NCI-H2107 treated with DMSO at 0.1 percent for 48 hours (cell line): Measurements from ENCODE around the gene KCNG2.

ENCODE experiments used
- DNase-seq: peaks from one replicate; lab custom pipeline; 2025; ENCODE audit not compliant: unreplicated experiment; lab: John Stamatoyannopoulos, UW

Gene KCNG2

GRCh38 chr18:79878741-79879378 is 81.1 kb downstream of the KCNG2 start:
- no peak for DNase-seq

- DNase-seq: no peak
These were observed 81.8 kb downstream of the KCNG2 start for GRCh38 chr18:79879566-79879965.

GRCh38 chr18:79881695-79882094 is 84.0 kb downstream of the KCNG2 start:
- no peak for DNase-seq

GRCh38 chr18:79882522-79883241 is 84.9 kb downstream of the KCNG2 start:
- DNase-seq: no peak

GRCh38 chr18:79883461-79884293 is 85.9 kb downstream of the KCNG2 start:
- no peak for DNase-seq

- no peak for DNase-seq
These were observed 86.7 kb downstream of the KCNG2 start for GRCh38 chr18:79884294-79884962.

GRCh38 chr18:79884963-79885728 is 87.4 kb downstream of the KCNG2 start:
- no peak for DNase-seq

- no peak for DNase-seq
These were observed 89.7 kb downstream of the KCNG2 start for GRCh38 chr18:79887181-79888000.

- DNase-seq: no peak
These were observed 90.3 kb downstream of the KCNG2 start for GRCh38 chr18:79888016-79888415.

- DNase-seq: no peak
These were observed 91.8 kb downstream of the KCNG2 start for GRCh38 chr18:79889569-79889968.

GRCh38 chr18:79890674-79891073 is 92.9 kb downstream of the KCNG2 start:
- no peak for DNase-seq

GRCh38 chr18:79896738-79897137 is 99.0 kb downstream of the KCNG2 start:
- no peak for DNase-seq

- DNase-seq: no peak
These were observed 100.3 kb downstream of the KCNG2 start for GRCh38 chr18:79897940-79898625.

- no peak for DNase-seq
These were observed 101.3 kb downstream of the KCNG2 start for GRCh38 chr18:79898952-79899608.

GRCh38 chr18:79899609-79900445 is 102.1 kb downstream of the KCNG2 start:
- DNase-seq: no peak

- DNase-seq: no peak
These were observed 103.2 kb downstream of the KCNG2 start for GRCh38 chr18:79900610-79901570.

GRCh38 chr18:79901665-79902064 is 103.9 kb downstream of the KCNG2 start:
- DNase-seq: no peak
